ENCODE results near the gene BOLA3. TPM values are rescaled to one million over a fixed set of nuclear protein-coding genes. Genes with fewer than 3 reads are reported as not detected.

The BOLA3 gene
- total RNA-seq, 1 donor from 2014 or later, result 17.0 TPM

- Mint-ChIP-seq H3K9me3 (no peaks in the 10 kb centered on the region), H3K27ac (no peak overlapping the region), H3K4me1 (no peaks in the 10 kb centered on the region), H3K27me3 (ENCODE audit: low read depth) (no peaks in the 10 kb centered on the region), H3K36me3 (peaks cover 17% of the 10 kb centered on the region), H3K4me3 (no peak overlapping the region)
- DNase-seq (ENCODE audit: low spot score in 2 of 2, unreplicated experiment in 2 of 2), result no peak
- no peak for TF ChIP-seq CTCF (IDR thresholded peaks at IDR 0.05; ENCODE audit: unreplicated experiment)
Measured at GRCh38 chr2:74104839-74105238, 42.9 kb downstream of the BOLA3 start.

GRCh38 chr2:74103763-74104162, 43.9 kb downstream of the BOLA3 start:
- Mint-ChIP-seq H3K9me3 (no peaks in the 10 kb centered on the region), H3K4me1 (no peaks in the 10 kb centered on the region), H3K27ac (no peak overlapping the region), H3K36me3 (peaks cover 25% of the 10 kb centered on the region), H3K27me3 (ENCODE audit: low read depth) (no peaks in the 10 kb centered on the region), H3K4me3 (no peak overlapping the region)
- no peak for TF ChIP-seq CTCF (IDR thresholded peaks at IDR 0.05; ENCODE audit: unreplicated experiment)
- DNase-seq (ENCODE audit: low spot score in 2 of 2, unreplicated experiment in 2 of 2), result no peak

GRCh38 chr2:74102516-74102915, 45.2 kb downstream of the BOLA3 start:
- Mint-ChIP-seq H3K9me3 (no peaks in the 10 kb centered on the region), H3K4me3 (no peak overlapping the region), H3K36me3 (peaks cover 25% of the 10 kb centered on the region), H3K27me3 (ENCODE audit: low read depth) (no peaks in the 10 kb centered on the region), H3K27ac (no peak overlapping the region), H3K4me1 (no peaks in the 10 kb centered on the region)
- DNase-seq (ENCODE audit: low spot score in 2 of 2, unreplicated experiment in 2 of 2), result no peak
- no peak for TF ChIP-seq CTCF (IDR thresholded peaks at IDR 0.05; ENCODE audit: unreplicated experiment)

GRCh38 chr2:74101574-74102300, 46.0 kb downstream of the BOLA3 start:
- DNase-seq (ENCODE audit: low spot score in 2 of 2, unreplicated experiment in 2 of 2), result no peak
- no peak overlapping the region for H3K27ac Mint-ChIP-seq
- H3K4me3 Mint-ChIP-seq, result no peak overlapping the region
- peaks cover 25% of the 10 kb centered on the region for H3K36me3 Mint-ChIP-seq
- no peak for TF ChIP-seq CTCF (IDR thresholded peaks at IDR 0.05; ENCODE audit: unreplicated experiment)
- H3K9me3 Mint-ChIP-seq, result no peaks in the 10 kb centered on the region
- H3K4me1 Mint-ChIP-seq, result no peaks in the 10 kb centered on the region
- no peaks in the 10 kb centered on the region for H3K27me3 Mint-ChIP-seq (ENCODE audit: low read depth)

GRCh38 chr2:74100254-74101216, 47.2 kb downstream of the BOLA3 start:
- H3K4me1 Mint-ChIP-seq, result no peaks in the 10 kb centered on the region
- no peaks in the 10 kb centered on the region for H3K27me3 Mint-ChIP-seq (ENCODE audit: low read depth)
- H3K4me3 Mint-ChIP-seq, result no peak overlapping the region
- H3K36me3 Mint-ChIP-seq, result peaks cover 31% of the 10 kb centered on the region
- TF ChIP-seq CTCF (IDR thresholded peaks at IDR 0.05; ENCODE audit: unreplicated experiment), result no peak
- H3K9me3 Mint-ChIP-seq, result no peaks in the 10 kb centered on the region
- DNase-seq (ENCODE audit: low spot score in 2 of 2, unreplicated experiment in 2 of 2), result no peak
- no peak overlapping the region for H3K27ac Mint-ChIP-seq
